Fibroblast of peridontal ligament (primary cell): Measurements from ENCODE around the gene C19orf12.
A peak's percentile ranks its signal among the peaks of the same experiment; 100 is the strongest.
"Not testable (repeated sequence)": the region's sequence is repeated elsewhere in the genome, so short reads cannot be mapped to it uniquely, and the experiment has no call there.

ENCODE experiments used
- DNase-seq: peaks from one replicate; pipeline ENCODE4 v3.0.0-alpha.2; 2010; ENCODE audit errors: extremely low read depth

The C19orf12 gene

DNA sequence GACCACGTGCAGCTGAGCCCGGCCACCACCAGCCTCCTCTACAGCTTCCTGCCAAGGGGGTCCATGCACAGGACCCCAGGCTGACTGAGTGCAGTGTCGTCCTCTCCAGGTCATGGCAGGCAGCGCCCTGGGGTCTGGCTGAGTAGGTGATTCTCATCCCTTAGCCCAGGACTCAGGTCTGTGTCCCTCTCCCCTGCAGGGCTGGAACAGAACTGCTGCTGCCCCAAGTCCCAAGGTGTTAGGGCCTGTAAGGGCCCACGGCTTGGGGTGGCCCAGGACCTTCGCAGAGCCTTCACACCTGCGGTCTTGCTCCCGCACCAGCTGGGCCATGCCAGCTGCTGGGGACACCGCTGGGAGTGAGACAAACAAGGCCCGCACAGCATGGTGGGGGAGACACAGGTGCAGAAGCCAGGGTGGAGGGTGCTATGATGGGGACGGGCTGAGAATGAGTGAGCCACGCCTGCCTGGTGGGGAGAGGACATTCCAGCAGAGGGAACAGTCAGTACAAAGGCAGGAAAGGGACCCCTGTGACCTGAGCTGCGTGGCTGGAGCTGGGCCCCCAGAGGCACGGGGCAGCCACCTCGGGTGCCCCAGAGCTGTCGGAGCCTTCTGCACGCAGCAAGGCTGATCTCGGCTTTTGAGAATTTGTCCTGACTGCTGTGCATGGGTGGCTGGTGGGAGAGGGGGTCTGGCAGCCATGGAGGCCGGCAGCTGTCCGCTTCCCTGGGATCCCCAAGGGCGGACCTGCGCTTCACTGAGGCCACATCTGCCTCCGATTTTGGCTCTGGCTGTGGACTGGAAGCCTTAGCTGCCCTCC, 37.9 kb downstream of the C19orf12 start:
- no peak for DNase-seq

DNA sequence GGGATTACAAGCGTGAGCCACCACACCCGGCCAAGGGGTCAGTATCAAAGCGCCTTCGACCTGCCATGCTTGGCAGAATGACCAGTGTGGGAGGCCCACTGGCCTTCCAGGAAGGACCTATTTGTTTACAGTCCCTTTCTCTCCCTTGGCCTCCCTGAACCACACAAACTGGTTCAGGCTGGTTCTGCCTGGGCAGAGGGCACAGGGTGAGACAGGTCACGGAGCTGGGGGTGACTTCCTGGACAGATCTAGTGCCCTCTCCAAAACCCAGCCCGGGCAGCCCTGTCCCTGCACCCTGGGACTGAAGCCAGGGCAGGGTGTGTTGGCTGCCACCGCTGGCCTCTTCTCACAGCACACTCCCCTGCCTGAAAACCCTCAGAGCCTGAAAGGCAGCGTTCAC, 38.5 kb downstream of the C19orf12 start:
- no peak for DNase-seq

DNA sequence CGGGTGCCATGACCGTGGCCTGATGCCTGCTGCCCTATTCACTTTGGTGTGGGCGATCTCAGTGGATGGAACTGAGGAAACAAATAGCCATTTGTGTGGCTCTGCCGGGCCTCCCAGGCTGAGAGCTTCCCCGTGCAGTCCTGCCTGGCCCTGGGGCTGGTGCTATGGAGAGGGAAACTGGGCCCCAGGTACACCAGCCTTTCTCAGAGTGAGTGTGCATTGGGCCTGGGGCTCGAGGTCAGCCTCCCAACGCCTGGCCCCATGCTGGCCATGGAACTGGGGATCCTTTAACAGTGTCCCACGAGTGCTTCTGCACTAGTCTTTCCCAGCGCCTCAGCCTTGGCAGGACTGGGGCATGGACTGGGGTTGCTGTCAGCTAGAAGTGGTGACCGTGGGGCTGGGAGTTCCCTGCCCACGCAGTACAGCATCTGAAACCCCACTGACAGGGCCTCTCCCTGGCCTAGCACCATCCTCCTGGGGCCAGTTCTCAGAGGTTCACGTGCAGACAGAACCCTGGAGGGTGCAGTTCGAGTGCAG, 39.3 kb downstream of the C19orf12 start:
- no peak for DNase-seq

DNA sequence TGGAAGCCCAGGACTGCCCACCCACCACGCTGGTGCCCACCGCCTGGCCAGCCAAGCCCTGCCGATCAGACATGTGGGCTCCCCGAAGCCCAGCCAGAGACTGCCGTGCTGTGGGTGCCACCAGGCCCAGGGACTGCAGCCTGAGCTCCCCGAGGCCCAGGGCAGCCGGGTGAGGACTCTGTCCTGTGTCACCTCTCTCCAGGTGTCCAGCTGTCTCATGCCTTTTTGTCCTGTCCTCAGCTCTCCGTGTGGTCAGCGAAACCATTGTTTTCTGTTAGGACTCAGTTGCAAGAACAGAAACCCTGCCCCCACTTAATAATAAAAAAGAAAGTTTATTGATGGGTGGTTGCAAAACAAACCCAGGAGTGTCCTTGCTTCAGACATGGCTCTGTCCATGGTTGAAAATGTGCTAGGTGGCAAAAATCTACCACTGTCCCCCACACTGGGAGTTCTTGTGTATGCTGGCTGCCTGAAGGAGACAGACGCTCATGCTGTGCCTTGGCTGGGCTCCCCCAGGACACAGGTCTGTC, 39.9 kb downstream of the C19orf12 start:
- DNase-seq, result no peak

DNA sequence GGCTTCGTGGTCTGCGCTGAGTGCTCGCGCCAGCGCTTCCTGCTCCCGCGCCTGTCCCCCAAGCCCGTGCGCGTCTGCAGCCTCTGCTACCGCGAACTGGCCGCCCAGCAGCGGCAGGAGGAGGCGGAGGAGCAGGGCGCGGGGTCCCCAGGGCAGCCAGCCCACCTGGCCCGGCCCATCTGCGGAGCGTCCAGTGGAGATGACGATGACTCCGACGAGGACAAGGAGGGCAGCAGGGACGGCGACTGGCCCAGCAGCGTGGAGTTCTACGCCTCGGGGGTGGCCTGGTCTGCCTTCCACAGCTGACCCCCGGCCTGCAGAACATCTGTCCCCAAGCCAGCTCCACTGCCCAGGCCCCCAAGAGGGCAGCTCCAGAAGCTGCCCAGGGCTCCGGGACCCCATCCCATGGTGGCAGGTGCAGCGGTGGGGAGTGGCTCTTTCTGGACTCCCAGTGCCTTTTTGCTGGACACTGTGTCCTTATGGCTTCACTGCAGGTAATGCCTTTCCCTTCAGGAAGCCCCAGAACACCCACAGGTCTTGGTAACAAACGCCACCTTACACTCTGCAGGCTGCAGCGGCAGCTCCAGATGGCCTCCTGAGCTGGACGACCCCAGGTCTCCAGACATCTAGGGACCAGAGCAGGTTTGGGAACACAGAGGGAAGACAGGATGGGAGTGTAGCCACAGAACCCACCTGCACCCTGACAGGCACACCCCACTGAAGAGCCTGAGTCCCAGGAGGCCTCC, 40.5 kb downstream of the C19orf12 start:
- DNase-seq, result no peak

DNA sequence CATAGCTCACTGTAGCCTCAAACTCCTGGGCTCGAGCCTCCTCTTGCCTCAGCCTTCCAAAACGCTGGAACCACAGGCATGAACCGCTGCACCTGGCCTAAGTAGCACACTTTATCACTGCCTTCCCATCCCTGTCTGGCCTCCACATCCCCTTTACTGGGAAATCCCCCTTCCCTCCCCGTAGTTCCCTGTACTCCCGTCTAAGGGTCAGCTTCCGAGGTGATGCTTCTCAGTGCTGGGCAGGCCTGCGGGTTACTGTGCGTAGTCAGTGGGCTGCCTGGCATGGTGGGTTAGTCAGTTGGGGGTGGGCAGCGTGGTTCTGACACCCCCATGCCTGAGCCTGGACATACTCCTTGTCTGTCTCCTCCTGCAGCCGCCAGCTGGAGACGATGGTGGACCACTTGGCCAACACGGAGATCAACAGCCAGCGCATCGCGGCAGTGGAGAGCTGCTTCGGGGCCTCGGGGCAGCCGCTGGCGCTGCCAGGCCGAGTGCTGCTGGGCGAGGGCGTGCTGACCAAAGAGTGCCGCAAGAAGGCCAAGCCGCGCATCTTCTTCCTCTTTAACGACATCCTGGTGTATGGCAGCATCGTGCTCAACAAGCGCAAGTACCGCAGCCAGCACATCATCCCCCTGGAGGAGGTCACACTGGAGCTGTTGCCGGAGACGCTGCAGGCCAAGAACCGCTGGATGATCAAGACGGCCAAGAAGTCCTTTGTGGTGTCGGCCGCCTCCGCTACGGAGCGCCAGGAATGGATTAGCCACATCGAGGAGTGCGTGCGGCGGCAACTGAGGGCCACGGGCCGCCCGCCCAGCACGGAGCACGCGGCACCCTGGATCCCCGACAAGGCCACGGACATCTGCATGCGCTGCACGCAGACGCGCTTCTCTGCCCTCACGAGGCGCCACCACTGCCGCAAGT, 41.4 kb downstream of the C19orf12 start:
- no peak for DNase-seq

DNA sequence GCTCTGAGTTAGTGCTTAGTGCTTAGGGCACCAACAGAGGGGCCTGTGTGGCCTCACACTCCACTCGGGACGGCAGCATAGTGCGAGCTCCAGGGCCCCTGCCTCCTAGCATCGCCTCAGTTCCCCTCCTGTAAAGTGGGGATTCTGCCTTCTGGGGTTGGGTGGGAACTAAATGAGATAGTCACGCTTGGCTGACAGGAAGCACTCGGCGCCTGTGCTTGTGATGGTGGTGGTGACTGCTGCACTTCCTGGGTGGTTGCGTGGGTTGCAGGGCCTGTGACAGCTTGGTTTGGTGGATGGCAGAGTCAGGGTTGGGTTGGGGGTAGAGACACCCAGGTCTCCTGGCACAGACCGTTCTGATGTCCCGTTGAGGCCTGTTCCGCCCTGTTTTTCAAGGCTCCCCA, 42.1 kb downstream of the C19orf12 start:
- DNase-seq, result no peak

DNA sequence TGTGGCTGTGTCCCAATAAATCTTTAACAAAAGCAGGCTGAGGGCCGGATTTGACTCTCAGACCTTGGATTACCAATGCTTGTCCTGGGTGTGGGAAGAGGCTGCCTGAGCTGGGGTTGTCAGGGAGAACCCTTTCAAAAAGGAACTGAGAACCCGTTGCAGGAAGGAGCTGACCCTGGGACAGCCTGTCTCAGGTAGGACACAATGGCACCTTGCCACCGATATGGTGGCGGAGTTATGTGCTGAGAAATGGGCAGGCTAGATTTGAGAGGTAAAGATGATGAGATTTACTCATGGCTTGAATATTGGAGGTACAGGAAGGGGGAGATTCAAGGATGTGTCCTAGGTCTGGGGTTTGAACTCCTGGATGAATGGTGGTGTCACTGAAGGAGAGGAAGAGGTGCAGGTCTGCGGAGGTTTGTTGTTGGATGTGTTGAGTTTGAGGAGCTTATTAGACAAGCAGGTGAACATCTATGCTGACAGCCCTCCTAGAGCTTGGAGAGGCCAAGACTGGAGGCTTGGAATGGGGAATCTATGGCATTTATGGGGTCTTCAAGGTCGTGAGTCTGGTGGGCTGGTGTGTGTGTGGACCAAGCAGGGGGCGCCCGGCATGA, 42.6 kb downstream of the C19orf12 start:
- no peak for DNase-seq

DNA sequence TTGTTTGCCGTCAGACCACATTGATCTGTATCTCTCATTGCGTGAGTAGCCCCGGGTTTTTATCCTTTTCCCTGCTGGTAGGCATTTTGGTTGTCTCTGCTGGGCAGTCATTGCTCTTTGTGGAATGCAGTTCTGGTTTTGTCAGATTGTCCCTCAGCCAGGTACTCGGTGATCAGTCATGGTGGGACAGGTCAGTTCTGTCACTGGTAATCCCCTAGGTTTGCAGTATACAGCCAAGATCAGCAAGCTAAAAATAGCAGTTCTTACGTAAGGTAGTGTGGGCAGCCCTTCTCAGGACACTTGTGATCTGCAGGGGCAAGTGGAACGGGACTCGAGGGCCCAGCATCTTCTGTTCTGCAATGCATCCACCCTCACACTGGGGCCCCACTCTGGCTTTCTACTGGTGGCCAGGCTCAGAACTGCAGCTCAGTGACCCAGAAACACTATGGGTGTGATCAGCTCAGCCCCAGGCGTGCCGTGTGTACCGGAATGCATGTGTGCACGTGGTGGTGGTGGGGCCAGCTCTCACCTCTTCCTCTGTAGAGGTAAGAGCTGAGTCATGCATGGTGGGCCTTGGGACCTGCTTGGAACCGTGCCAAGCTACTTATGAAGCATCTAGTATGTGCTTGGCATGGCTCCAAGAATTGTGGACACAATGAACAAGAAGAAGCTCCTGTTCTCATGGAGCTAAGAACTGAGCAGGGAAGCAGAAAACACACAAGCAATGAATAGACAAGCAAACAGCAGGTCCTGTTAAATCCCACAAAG, 43.5 kb downstream of the C19orf12 start:
- DNase-seq, result no peak

DNA sequence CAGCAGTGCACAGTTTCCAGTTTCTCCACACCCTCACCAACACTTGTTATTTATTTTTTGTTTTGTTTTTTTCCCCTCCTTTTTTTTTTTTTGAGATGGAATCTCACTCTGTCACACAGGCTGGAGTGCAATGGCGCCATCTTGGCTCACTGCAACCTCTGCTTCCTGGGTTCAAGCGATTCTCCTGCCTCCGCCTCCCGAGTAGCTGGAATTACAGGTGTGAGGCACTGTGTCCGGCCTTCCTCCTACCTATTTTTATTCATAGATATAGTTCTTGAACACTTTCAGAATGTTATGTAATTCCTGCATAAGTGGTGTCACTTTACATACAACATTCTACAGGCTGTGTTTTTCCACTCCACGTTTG, 44.1 kb downstream of the C19orf12 start:
- DNase-seq, result not testable (repeated sequence)

DNA sequence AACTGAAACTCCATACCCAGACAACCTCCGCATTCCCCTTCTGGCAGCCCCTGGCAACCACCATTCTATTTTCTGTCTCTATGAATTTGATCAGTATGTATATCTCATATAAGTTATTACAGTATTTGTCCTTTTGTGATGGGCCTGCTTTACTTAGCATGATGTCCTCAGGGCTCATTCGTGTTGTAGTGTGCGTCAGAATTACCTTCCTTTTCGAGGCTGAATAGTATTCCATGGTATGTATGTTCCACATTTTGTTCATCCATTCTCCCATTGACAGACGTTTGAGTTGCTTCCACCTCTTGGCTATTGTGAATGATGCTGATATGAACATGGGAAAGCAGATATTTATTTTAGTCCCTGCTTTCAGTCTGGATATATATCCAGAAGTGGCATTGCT, 44.8 kb downstream of the C19orf12 start:
- no peak for DNase-seq

DNA sequence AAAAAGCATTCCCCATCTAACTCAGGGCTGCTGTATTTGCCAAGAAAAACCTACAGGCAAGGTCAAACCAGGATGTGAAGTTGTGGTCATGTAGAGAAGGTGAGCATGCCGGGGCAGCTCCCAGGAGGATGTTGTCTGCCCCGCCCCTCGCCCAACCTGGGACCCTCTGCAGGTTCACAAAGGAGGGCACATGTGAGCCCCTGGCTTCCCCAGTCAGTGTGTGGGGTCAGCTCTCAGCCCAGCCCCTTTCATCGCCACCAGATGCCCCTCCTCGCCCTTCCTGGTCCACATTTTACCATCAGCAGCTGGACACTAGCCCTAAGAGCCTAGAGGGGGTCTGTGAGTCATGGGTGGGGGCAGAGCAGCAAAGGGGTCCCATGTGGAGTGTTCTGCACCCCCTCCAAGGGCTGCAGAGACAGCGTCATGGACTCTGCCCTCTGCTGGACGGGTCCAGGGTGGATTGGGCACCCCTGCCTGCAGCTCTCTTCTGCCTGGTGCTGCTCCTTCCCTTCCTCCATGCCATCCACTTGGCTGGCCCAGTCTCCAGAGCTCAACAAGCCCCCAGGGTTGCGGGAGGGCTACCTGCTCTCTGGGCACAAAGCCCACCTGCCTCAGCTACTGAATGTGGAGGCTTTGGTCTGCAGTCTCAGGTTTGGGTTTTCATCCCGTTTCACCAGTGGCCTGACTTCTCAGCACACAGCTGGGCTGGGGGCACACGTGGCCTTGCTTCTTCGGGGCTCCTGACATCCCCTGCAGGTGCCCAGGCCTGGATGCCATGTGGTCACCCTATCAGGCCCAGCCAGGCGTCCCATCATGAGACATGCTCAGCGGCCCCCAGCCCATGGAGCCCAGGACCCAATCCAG, 46.1 kb downstream of the C19orf12 start:
- no peak for DNase-seq

DNA sequence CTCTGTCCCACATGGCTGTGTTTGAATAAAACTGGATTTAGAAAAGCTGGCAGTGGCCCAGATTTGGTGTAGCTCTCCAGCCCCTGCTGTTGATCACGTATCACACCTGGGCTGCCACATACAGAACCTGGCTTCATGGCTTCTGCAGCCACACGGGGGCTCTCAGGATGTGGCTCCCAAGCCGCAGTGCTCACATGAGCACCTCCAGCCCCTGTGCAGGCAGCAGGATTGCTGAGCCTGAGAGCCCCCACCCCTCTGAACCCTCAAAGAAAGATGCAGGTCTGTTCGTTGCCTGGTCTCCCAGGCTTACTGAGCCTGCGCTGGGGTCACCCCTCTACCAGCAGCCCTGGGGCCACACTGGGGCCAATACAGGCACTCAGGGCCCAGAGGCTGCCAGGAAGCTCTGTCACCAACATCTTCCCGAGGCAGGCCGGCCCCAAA, 47.1 kb downstream of the C19orf12 start:
- no peak for DNase-seq

DNA sequence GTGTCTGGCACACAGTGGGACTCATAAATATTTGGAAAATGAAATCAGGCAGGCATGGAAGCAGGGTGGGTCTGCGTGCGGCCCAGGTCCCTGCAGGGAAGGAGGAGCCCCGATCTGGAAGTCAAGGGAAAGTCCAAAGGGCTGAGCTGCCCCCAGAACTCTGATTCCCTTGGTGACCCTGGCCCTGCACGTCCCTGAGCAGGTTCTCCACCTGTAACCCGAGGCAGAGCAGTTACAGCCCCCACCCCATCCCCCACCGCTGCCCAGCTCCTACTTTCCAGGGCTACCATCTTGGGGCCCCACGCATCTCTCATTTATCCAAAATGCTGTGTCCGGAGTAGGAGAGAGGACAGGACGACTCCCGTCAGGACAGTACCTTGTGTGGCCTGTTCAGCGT, 47.7 kb downstream of the C19orf12 start:
- DNase-seq, result no peak

DNA sequence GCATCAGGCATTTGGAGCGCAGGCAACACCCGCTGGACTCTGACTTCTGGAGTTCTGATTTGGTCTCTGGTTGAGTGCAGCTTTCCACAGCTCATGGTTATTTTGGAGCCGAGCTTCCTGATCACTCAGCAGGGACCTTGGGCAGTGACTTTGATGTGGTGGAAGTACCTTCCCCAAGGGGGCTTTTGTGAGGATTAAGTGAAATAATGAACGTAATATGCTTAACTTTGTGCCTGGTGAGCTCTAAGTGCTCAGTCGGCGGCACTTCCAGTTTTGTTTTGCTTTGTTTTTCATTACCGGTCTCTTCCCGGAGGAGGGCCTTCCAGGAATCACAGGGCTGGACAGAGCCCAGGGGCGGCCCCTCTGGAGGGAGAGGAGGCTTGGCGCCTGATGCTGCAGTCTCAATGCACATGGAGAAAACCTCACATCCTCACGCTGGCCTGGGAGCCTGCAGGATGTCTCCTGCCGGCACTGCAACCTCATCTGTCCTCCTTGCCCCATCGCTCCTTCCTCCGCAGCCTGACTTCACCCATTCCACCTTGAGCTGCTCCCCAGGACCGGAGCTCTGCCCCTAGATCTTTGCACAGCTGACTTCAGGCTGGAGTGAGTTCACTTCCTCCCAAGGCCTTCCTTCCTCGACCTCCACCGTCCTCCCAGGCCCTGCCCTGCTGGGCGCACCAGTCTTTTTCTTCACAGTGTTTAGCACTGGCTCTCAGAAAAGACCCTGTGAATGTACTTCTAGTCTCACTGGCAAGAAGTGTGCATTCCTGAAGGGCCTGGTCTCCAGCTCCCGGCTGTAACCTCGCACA, 48.3 kb downstream of the C19orf12 start:
- peak; percentile 76 for DNase-seq

DNA sequence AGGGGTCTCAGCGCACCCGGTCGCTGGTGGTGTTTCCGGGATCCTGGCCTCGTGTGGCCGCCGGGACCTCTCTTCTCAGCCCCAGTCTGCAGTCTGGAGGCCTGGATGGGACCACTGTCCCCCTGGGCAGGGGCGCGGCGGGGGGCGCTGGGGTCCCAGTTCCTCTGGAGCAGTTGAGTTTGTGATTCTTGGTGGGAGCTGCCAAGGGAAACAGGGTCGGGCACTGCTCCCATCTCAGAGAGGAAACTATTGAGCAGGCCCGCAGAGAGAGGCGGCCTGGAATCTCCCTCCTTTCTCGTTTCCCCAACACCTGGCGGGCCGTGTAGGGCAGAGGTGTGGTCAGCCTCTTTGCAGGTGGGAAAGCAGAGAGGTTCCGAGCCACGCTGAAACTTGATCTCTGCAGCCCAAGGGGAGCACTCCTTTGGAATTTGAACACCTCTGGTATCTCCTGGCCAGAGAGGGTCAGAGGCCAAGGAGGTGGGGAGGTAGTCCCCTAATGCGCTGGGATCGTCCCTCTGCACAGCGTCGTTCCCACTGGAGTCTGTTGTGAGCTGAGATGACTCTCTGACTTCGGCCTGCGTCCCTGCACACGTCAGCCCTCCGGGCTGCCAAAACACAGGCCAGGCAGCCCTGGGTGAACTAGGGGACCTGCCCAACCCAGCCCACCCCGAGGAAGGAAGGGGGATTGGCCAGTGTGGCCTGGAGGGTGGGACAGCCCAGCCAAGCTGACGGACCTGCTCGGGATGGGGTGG, 49.1 kb downstream of the C19orf12 start:
- DNase-seq, result peak; percentile 68

DNA sequence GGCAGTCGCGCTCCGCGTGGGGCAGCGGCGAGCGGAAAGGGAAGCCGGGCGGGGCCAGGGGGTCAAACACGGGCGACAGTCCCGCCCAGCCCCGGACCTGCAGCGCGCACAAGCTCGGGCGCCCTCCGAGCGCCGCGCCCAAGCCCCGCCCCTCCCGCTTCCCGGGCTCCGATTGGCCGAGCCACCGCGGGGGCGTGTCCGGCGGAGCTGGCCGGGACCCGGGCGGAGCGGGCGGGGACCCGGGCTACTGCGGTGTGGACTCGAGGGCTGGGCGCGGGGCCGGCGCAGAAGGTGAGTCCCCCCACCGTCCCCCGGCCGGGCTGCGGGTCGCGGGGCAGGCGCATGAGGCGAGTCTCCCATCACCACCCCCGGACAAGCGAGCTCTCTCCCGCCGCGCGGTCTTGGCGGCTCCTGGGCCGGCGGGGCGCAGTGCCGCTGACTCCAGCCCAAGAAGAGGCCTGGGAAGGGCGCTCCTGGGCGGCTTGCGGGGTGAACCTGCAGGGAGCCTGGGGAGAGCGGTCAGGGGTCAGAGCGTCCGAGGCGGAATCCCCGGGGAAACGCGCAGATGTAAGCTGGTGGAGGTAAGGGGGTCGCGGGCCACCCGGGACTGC, 49.7 kb downstream of the C19orf12 start, which contains the start of gene PLEKHF1:
PLEKHF1 (plus strand) TSS at position 247 of the 611 bp plus-strand sequence. CDS start 8,379 bp downstream, outside the sequence.
- DNase-seq, result peak; percentile 60
